Measurements from ENCODE around the gene ZDHHC11B.
"Not testable (repeated sequence)": the region's sequence is repeated elsewhere in the genome, so short reads cannot be mapped to it uniquely, and the experiment has no call there.

- TF ChIP-seq CTCF (tag by site-specific recombination; IDR thresholded peaks at IDR 0.05); ZNF148 (tag by site-specific recombination; IDR thresholded peaks at IDR 0.05; ENCODE audit: borderline replicate concordance); ZNF214 (tag by site-specific recombination; IDR thresholded peaks at IDR 0.05; ENCODE audit: borderline replicate concordance); ZNF521 (tag by site-specific recombination; IDR thresholded peaks at IDR 0.05); ZNF664 (tag by site-specific recombination; IDR thresholded peaks at IDR 0.05); ZSCAN5A (tag by site-specific recombination; IDR thresholded peaks at IDR 0.05): not testable (repeated sequence)
These were observed 13.5 kb upstream of the ZDHHC11B start for GRCh38 chr5:797986-798385.
